H1 (cell line): Measurements from ENCODE around the gene ERVMER34-1.

Experiments used
- BRCA1 ChIP-seq: IDR thresholded peaks from 2 replicates; pipeline ENCODE4 v1.6.1; 2012; ENCODE audit warnings: low read depth, low read length, improper control_type of control experiment
- CBX5 ChIP-seq: fragments of 300-800, 300-1000 bp; sonication (generic); IDR thresholded peaks from 2 replicates; pipeline ENCODE4 v1.7.1; 2016; ENCODE audit warnings: antibody characterized with exemption, low read length, low read depth
- CHD2 ChIP-seq: IDR thresholded peaks from 2 replicates; pipeline ENCODE4 v1.6.1; 2012; ENCODE audit warnings: low read length, improper control_type of control experiment
- CTCF ChIP-seq, 3 experiments: IDR thresholded peaks; 1 replicate in 2 of 3; 2 replicates in 1 of 3; pipeline versions ENCODE4 v1.5.1 to v1.6.1; 2011; ENCODE audit warnings: low read length in 3 of 3, mild to moderate bottlenecking in 3 of 3, inconsistent platforms in 2 of 3, low read depth in 1 of 3, moderate library complexity in 1 of 3; ENCODE audit not compliant: insufficient read depth in 1 of 3; ENCODE audit errors: control extremely low read depth in 1 of 3
- EZH2 ChIP-seq: fragments of 200-600 bp; sonication (generic); IDR thresholded peaks from 2 replicates; pipeline ENCODE4 v1.7.1; 2012; ENCODE audit warnings: low read depth, mild to moderate bottlenecking, moderate library complexity, low read length, inconsistent platforms; ENCODE audit not compliant: severe bottlenecking
- HDAC2 ChIP-seq, 2 experiments: fragments of 300-600 bp in 1 of 2; sonication (generic) in 1 of 2; IDR thresholded peaks; 2 replicates each; pipeline ENCODE4 v1.6.1; 2011 to 2012; ENCODE audit warnings: low read depth in 2 of 2, low read length in 2 of 2, mild to moderate bottlenecking in 2 of 2, moderate library complexity in 2 of 2, borderline replicate concordance in 1 of 2, inconsistent platforms in 1 of 2
- HDAC6 ChIP-seq: IDR thresholded peaks from one replicate; pipeline ENCODE4 v1.7.1; 2012; ENCODE audit warnings: low read depth, mild to moderate bottlenecking, inconsistent platforms, low read length, moderate library complexity
- JUN ChIP-seq: IDR thresholded peaks from 2 replicates; pipeline ENCODE4 v1.6.1; 2011; ENCODE audit warnings: low read depth, mild to moderate bottlenecking, improper control_type of control experiment, low read length
- MAX ChIP-seq: IDR thresholded peaks from 2 replicates; pipeline ENCODE4 v1.6.1; 2012; ENCODE audit warnings: inconsistent platforms
- NRF1 ChIP-seq: IDR thresholded peaks from 2 replicates; pipeline ENCODE4 v1.6.1; 2011; ENCODE audit warnings: mild to moderate bottlenecking, low read depth, low read length, improper control_type of control experiment
- POLR2A ChIP-seq, 2 experiments: IDR thresholded peaks; 1 replicate in 1 of 2; 2 replicates in 1 of 2; pipeline ENCODE4 v1.6.1; 2011; ENCODE audit warnings: low read depth in 2 of 2, low read length in 2 of 2, mild to moderate bottlenecking in 2 of 2; ENCODE audit errors: control extremely low read depth in 1 of 2
- RAD21 ChIP-seq, 2 experiments: IDR thresholded peaks in 1 of 2; conservative IDR thresholded peaks in 1 of 2; 2 replicates each; pipeline ENCODE4 v1.6.1; 2011; ENCODE audit warnings: low read depth in 2 of 2, low read length in 2 of 2, improper control_type of control experiment in 1 of 2, inconsistent platforms in 1 of 2, mild to moderate bottlenecking in 1 of 2, moderate library complexity in 1 of 2
- RFX5 ChIP-seq: IDR thresholded peaks from 2 replicates; pipeline ENCODE4 v1.6.1; 2011; ENCODE audit warnings: low read depth, low read length, improper control_type of control experiment, borderline replicate concordance
- YY1 ChIP-seq: IDR thresholded peaks from 2 replicates; pipeline ENCODE4 v1.6.1; 2011; ENCODE audit warnings: low read depth, mild to moderate bottlenecking, low read length

GRCh38 chr4:52783069-52783468 is 31.8 kb upstream of the ERVMER34-1 start:
- TF ChIP-seq HDAC6: no peak
- TF ChIP-seq CTCF (IDR thresholded peaks at IDR 0.05; ENCODE audit: control extremely low read depth in 1 of 3, insufficient read depth in 1 of 3, low read depth in 1 of 3, low read length in 3 of 3): no peak
- no peak for TF ChIP-seq MAX
- no peak for TF ChIP-seq RAD21 (IDR thresholded peaks at IDR 0.05 in 1 of 2, conservative IDR thresholded peaks at IDR 0.05 in 1 of 2; ENCODE audit: low read depth in 2 of 2, low read length in 2 of 2)
- TF ChIP-seq EZH2: no peak
- no peak for TF ChIP-seq CBX5
- TF ChIP-seq HDAC2 (IDR thresholded peaks at IDR 0.05; ENCODE audit: borderline replicate concordance in 1 of 2, low read depth in 2 of 2, low read length in 2 of 2): no peak
- no peak for TF ChIP-seq NRF1
- TF ChIP-seq RFX5: no peak
- TF ChIP-seq BRCA1: no peak
- TF ChIP-seq YY1: no peak
- TF ChIP-seq POLR2A (IDR thresholded peaks at IDR 0.05; ENCODE audit: control extremely low read depth in 1 of 2, low read depth in 2 of 2, low read length in 2 of 2): no peak
- TF ChIP-seq JUN: no peak
- no peak for TF ChIP-seq CHD2
